ENCODE measurements around the gene FCN1. TPM values are rescaled to one million over a fixed set of nuclear protein-coding genes. Genes with fewer than 3 reads are reported as not detected.

Gene FCN1
- polyA plus RNA-seq, 3 donors, result 2.5 to 3.7 (median 3.4) TPM

GRCh38 chr9:134886413-134886913, 31.2 kb downstream of the FCN1 start:
- no peak for DNase-seq (ENCODE audit: extremely low read depth in 1 of 11, low read depth in 9 of 11, low spot score in 4 of 11)

GRCh38 chr9:134885679-134886412, 31.9 kb downstream of the FCN1 start:
- no peak for DNase-seq (ENCODE audit: extremely low read depth in 1 of 11, low read depth in 9 of 11, low spot score in 4 of 11)

- no peak for DNase-seq (ENCODE audit: extremely low read depth in 1 of 11, low read depth in 9 of 11, low spot score in 4 of 11)
Observed at GRCh38 chr9:134885001-134885678, 32.6 kb downstream of the FCN1 start.

GRCh38 chr9:134884492-134884891, 33.2 kb downstream of the FCN1 start:
- DNase-seq (ENCODE audit: extremely low read depth in 1 of 11, low read depth in 9 of 11, low spot score in 4 of 11), result no peak

GRCh38 chr9:134883040-134883782, 34.5 kb downstream of the FCN1 start:
- no peak for DNase-seq (ENCODE audit: extremely low read depth in 1 of 11, low read depth in 9 of 11, low spot score in 4 of 11)

- no peak for DNase-seq (ENCODE audit: extremely low read depth in 1 of 11, low read depth in 9 of 11, low spot score in 4 of 11)
Observed at GRCh38 chr9:134882204-134882785, 35.4 kb downstream of the FCN1 start.

GRCh38 chr9:134881313-134881670, 36.4 kb downstream of the FCN1 start:
- DNase-seq (ENCODE audit: extremely low read depth in 1 of 11, low read depth in 9 of 11, low spot score in 4 of 11), result no peak

GRCh38 chr9:134880484-134881312, 37.0 kb downstream of the FCN1 start, which contains the start of gene FCN2:
FCN2 (plus strand) TSS chr9:134880810; CDS start chr9:134880822, 12 bp downstream.
- DNase-seq (ENCODE audit: extremely low read depth in 1 of 11, low read depth in 9 of 11, low spot score in 4 of 11), result no peak

- DNase-seq (ENCODE audit: extremely low read depth in 1 of 11, low read depth in 9 of 11, low spot score in 4 of 11), result no peak
Observed at GRCh38 chr9:134879664-134880483, 37.8 kb downstream of the FCN1 start.

- no peak for DNase-seq (ENCODE audit: extremely low read depth in 1 of 11, low read depth in 9 of 11, low spot score in 4 of 11)
Observed at GRCh38 chr9:134877541-134877940, 40.2 kb downstream of the FCN1 start.

- no peak for DNase-seq (ENCODE audit: extremely low read depth in 1 of 11, low read depth in 9 of 11, low spot score in 4 of 11)
Observed at GRCh38 chr9:134875371-134875770, 42.3 kb downstream of the FCN1 start.

GRCh38 chr9:134872482-134873231, 45.1 kb downstream of the FCN1 start:
- DNase-seq (ENCODE audit: extremely low read depth in 1 of 11, low read depth in 9 of 11, low spot score in 4 of 11), result no peak

- DNase-seq (ENCODE audit: extremely low read depth in 1 of 11, low read depth in 9 of 11, low spot score in 4 of 11), result peak; percentile 25 to 80 (median 57)
Observed at GRCh38 chr9:134871697-134872340, 45.9 kb downstream of the FCN1 start.

GRCh38 chr9:134870746-134871662, 46.7 kb downstream of the FCN1 start:
- no peak for DNase-seq (ENCODE audit: extremely low read depth in 1 of 11, low read depth in 9 of 11, low spot score in 4 of 11)

- no peak for DNase-seq (ENCODE audit: extremely low read depth in 1 of 11, low read depth in 9 of 11, low spot score in 4 of 11)
Observed at GRCh38 chr9:134870301-134870694, 47.4 kb downstream of the FCN1 start.

Measured in renal cortex interstitium (tissue), 11 donors.